Dedifferentiated amniotic fluid mesenchymal stem cell (primary cell): ENCODE results near the gene B3GAT2.
A peak's percentile ranks its signal among the peaks of the same experiment; 100 is the strongest.

Experiments
- DNase-seq: peaks from one replicate; pipeline ENCODE4 v3.0.0-alpha.2; 2016; ENCODE audit errors: extremely low spot score

The B3GAT2 gene

DNA sequence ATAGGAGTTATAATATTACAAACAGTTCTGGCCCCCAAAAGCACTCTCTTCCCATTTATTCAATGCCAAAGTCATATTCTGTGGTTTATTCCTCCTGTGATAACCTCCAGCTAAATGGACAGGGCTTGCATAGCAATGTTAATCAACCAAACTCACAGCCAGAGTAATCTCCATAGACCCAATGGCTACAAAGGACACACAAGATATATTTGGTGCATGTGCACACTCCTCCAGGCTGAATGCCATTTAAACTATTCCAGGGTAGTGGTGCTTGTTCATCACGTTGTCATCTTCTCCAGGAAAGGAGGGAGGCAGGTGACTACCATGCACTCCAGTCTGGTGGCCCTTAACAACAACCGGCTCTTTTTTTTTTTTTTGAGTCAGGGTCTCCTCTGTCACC, 56.8 kb downstream of the B3GAT2 start:
- DNase-seq, result no peak

DNA sequence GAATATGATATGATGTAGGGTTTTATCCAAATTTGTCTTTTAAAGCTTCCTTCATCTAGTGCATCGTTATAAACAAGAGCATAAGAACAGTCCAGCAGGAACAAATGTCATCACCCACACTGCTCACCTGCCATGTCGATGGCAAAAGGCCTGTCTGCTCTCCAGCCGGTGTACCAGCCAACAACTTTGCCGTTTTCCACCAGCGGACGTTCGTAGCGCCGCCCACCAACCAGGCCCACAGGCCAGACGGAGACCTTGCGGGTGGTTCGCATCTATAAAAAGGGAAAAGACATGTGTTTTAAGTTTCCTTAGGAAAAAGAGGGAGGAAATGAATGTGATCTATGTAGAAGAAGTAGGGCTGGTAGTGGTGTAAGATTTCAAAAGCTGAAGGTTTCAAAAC, 62.9 kb downstream of the B3GAT2 start:
- DNase-seq, result no peak

DNA sequence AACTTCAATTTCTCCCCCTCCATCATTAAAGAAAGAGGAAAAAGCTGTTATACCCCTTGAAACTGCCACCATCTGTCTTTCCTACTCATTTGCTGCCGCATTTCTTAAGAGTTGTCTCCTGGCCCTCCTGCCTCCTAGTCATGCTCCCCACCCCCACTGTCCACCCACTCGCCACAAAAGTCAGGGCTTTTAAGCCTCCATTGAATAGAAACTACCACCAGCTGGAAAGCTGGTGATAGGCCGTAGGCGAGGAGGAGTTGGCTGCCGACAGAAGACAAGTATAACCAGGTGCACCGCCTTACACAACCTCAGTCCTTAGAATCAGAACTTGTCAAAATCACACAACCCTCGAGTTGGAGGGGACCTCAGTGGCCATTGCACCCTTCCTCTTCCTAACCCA, 67.6 kb downstream of the B3GAT2 start:
- DNase-seq, result no peak

DNA sequence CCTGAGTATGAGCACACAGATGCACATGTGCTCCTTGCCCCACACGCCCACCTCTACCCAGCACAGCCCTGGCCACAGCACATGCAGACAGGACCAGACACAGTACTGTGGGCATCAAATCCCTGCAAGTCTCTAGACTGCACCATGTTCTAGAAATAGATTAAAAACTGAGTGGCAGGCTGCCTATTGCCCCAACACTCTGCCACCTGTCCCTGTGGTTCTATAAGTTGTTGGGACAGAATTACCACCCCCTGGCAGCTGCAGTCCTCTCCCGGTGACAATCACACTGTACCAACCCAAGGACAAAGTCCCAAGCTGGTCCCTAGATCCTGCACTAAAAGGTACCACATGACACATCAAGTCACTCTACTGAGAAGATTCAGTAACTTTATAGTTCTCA, 70.2 kb downstream of the B3GAT2 start:
- DNase-seq, result no peak

DNA sequence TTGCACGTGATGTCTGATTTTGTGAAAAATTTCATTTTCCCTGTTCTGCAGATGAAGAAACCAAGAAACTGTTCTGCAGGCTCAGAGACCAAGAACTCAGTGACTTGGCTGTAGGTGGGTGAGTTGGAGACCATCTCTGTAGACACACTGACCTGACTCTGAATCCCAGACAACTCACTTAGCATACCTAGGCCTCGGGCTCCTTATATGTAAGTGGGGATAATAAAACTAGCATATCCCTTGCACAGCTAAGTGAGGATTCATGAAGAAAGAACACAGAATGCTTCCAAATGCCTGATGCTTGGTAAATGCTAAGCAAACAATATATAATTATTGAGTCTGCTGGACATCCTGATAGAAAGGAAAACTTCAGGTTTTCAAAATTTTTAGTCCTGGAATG, 70.8 kb downstream of the B3GAT2 start:
- no peak for DNase-seq

DNA sequence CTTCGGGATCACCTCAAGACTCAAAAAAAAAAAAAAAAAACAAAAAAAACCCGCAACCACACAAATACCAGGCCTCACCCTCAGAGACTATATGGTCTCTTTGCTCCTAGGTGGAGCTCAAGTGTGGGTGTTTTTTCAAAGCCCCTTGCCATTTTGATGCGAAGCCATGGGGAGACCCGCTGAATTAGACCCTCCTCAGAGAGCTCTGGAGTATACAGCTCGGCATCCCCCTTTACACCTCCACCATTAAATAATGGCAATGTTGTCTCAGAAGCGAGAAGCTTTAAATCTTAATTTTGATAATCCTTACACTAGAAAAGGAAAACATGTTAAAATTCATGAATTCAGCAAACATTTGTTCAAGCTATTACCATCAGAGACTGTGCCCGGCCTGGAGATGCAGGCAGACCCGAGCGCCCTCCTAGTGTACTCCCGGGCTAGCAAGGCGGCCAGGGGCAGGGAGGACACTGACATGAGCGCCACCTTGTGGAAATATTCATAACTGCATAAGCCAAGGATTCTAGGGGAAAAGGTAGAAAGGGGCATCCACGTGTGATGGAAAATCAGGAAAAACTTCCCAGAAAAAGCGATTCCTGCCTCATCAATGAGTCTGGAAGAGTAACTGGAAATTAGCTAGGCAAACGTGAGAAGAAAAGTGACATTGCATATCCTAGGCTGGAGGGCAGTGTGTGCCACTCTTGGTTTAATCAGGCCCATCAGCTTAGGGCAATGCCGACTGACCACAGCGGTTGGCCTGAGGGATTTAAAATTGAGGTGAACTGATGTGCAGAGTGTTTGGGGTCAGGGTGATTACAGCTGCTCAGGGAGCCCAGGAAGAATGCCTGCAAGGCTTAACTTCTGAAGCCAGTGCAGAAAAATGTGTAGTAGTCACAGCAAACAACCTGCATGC, 72.5 kb downstream of the B3GAT2 start:
- DNase-seq, result peak; percentile 44

DNA sequence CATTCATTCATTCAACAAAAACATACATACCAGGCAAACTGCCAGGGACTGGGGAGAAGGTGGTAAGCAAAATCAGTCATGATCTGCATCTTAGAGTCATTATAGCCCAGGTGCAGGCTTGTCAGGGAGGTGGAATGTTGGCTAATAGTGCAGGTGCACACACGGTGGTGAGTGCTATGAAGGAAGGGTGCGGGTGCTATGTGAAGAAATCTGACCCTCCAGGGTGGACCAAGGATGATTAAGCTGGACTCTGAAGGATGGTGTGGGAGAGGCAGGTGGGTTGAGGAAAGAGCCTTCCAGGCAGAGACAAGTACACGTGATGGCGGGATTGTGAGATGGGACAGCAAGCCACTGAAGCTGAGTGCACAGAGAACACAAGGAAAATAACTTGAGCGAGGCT, 77.4 kb downstream of the B3GAT2 start:
- no peak for DNase-seq

DNA sequence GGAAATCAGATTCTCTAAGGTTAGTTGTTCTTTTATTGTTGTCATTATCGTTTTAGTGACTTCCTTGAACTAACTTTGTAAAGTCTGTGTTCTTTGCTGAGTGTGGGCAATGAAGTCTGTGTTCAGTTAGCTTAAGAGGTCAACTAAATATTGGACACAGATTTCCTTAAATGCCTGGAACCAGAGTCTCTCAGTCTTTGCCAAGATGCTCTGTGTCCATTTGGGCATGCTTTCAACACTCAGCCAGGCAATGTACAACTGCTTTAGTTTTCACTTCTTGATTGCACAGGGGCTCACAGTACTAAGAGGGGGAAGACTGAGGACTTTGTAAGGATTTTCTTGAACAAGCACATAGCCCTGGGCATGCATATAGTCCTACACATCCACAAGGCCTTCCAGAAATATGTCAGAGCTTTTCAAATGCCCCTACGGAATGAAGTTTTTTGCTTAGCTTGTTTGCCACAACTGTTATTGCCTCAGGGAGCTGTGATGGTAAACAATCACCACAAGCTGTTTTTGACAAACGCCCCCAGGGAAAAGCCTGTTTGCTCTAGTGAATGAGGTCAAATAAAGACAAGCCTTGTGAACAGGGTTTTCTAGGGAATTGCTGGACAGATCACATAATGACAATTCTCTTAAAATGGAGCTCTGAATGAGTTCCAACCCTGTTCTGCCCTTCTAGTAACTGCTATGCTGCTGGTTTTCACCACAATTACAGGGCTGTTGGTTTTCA, 82.5 kb downstream of the B3GAT2 start:
- no peak for DNase-seq

DNA sequence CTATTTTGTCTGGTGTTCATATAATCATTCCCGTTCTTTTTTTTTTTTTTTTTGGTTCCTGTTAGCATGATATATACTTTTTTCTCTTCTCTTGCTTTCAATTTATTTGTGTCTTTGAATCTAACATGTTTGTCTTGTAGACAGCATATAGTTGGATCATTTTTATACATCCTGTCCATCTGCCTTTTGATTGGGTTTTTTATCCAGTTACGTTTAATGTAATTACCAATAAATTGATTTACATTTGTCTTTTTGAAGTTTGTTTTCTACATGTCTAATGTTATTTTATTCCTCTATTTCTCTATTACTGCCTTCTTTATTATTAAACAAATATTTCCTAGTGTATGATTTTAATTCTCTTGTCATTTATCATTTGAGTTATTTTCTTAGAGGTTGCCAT, 84.4 kb downstream of the B3GAT2 start:
- DNase-seq, result no peak

DNA sequence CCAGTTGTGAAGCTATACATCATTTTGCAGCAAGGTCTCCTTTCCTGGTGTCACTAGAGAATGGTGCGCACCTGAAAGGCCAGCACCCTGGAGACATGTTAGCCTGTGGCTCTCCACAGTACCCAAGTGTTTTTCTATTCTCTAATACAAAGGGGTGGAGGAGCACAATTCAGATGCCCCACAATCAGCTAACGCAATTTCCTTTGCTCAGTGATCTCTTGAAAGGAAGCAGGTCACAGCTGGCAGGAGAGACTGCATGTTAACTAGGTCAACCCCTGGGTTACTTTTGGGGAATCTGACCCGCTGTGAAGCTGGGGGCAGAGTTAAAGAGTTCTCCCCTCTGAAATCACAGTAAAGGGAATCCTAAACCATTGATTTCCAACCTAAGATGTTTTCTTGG, 92.5 kb downstream of the B3GAT2 start:
- no peak for DNase-seq

DNA sequence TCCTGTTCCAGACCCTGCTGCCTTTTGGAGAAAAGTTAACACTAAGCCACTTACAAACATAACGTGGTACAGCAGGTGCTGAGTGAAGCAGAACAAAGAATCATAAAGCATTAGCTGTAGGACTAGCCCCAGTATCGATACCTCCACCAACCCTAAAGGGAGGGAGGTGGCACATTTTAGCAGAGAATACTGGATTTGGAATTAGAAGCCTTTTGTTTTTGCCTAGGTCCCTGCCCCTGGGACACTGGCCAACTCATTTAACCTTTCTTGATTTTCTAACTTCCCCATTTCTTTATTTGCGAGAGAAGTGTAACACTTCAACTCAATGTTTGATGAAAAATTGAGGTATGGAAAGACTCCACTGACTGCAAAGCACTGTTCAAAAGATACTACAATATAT, 93.5 kb downstream of the B3GAT2 start:
- DNase-seq, result no peak

DNA sequence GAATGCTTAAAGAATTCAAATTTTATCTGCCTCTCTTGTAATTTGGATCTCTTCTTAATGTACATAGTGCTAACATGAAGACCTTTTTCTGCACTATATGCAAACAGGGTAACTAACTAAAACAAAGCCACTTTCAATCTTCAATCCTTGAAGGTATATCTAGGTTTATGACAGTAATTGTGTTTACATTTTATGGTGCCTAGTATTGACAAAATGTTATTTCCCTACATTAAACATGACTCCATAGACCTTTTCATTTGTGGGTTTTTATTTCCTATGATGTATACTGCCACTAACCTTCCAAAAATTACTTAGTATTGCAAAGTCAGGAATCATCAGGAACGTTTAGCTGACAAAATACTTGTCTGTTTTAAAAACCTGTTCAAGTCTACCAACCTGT, 95.9 kb downstream of the B3GAT2 start:
- no peak for DNase-seq

DNA sequence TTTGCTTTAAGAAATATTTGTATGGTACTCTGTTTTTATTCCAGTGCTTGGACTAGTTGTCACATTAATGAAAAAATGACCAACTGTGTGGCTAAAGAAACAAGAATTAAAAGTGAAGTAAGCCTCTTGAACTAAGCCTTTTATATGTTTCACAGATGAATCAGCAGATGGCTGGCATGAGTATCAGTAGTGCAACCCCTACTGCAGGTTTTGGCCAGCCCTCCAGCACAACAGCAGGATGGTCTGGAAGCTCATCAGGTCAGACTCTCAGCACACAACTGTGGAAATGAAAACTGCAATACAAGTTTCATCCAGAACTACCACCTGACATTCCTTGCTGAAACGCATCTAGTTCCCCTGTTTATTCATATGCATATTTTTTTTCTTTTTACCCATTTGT, 96.8 kb downstream of the B3GAT2 start:
- DNase-seq, result no peak

DNA sequence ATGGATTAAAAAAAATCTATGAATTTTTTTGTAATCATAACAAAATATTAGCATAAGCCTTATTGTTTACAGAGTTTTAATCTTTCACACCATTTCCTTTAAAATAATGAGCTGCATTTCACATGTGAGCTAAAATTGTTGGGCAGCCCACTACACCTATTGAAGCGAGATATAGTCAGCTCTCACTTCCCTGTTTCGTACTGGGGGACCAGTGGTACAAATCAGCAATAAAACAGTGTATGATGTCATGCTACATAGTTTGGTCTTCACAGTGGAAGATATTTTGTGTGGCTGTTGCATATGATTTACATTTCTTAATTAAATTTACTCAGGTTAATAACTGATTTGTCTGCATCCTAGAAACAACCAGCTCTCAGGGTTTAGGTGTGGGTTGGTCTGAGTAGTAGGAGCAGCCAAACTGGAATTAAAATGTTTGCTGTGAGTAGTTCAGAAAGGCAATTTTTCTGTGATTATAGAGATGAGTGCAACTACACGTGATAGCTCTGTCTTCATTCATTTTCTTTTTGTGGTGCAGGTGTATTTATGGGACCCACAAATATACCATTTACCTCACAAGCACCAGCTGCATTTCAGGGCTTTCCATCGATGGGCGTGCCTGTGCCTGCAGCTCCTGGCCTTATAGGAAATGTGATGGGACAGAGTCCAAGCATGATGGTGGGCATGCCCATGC, 99.3 kb downstream of the B3GAT2 start:
- DNase-seq, result no peak

DNA sequence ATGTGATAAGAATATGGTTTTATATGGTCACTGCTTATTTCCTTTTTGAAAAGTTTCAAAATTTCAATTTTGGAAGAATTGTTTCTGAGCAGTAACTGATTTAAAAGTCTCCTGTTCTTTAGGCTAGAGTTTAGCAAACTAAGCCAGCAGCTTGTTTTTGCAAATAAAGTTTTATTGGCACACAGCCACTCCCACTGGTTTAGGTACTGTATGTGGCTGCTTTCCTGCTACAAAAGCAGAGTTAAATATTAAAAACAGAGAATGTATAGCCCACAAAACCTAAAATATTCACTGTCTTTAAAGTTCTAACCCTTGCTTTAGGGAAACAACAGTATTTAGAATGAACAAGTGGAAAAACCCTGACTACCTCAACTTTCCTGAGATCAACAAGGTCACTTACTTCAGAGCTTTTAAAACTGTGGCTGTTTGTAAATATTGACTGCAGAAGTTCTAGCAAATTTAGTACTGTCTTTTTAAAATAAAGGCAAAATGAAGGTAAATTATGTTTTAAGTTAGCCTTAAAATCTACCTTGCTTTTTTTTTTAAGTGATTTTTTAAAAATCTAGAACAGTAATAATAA, 104.1 kb downstream of the B3GAT2 start:
- DNase-seq, result no peak

DNA sequence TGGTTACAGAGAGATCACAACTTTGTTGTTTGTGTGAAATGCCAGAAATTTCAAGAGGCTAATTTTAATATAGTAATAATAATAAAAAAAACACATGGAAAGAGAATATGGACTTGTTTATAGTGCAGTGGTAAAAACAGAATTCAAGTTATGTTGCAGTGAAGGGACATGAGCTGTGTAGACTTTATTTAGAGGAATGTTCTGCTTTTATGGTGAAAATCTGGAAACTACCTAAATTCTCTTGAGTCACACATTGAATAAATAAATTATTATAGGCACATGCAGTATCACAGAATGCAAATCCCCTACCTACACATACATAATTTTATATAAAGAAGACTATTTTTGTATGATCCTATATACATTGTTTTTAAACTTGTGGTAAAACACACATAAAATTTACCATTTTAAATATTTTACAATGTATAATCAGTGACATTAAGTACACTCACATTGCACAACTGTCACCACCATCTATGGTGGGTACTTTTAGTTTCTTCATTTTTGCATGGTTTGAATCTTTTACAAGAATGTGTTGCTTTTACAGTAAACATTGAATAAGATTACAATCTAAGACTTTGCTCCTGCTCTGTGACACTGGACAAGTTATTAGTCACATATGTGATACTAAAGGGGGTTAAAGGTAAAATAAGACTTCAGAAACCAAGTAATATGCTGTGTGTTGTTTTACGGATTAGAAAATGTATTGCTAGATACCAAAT, 107.4 kb downstream of the B3GAT2 start:
- DNase-seq, result no peak

DNA sequence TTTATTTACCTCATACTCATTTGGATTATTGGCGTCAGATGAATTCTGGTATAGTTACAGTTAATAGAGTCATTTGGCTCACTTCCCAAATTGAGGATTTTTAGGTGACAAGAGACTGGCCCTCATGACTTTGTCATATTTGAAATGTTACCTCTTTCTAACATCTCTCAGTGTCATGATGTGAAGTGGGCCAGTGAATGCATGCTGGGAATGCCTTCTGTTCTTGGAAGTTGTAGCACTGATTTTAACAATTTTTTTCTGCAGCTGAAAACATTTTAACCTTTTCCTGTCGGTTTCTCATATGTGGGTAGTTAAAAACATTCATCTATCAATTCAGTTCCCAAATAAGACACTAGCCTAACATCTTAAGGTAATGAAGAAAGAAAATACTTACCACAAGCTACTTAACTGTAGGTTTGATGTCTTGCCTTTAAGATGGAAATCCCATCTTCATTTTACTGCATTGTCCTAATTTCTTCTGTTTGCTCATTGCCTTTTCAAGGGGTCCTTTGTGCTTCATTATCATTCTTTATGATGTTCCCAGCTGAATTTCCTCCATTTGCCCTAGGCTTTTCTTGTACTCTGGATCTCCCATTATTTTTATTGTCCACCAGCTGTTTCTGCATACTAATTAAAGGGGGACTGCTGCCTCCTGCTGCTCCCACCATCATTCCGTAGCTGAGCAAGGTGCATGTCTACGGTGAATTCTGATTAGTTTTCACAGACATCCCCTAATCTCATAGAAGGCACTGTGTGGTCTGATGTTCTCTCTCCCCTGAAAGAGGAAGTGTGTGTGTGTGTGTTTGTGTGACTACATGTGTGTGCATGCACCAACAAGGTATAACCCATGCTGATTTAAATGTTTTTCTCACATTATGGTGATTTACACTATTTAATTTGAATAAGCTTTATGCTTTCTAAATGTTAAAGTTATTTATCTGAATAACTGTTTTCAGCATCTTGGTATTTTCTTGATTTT, 109.5 kb downstream of the B3GAT2 start:
- no peak for DNase-seq

DNA sequence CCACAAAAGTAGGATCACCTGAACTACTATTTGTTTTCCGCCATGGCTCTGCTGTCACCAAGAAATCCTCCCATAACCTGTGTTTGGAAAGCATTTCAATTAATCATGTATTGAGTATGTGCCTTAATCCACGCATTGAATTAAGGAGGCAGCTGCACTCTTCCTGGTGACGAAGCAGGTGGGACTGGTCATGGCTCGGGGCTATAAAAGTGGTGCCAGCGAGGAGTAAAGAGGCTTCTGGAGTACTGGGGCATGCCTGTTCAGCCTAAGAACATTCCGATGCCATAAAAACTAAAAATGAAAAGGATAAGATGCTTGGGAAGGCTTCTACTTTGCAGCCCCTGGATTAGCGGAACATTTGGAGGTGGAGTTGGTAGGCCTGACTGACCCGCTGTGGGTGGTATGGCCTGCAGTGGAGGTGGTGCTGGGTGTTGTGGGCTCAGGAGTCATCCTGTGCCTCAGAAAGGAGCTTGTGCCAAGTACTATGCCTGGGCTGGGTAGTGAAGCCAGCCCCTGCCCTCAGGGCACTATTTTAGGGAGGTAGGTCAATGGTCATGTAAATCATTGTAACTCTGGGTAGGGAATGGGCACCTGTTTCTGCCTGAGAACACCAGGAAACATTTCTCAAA, 110.5 kb downstream of the B3GAT2 start:
- no peak for DNase-seq

DNA sequence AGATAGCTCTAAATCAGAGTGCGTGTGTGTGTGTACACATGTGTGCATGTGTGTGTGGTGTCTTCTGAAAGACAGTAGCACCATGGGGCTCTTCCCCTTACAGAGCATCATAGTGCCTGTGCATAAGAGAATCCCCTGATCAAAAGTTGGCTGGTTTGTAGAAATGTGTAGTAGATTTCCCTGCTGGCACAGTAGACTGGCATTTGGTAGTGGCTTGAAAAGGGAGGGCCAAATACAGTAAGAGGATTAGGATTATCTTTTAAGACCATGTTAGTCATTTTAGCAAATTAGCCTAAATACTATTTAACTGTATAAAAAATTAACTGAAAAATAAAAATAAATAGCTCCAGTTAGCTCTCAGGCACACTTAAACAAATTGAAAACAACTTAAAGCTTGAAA, 112.6 kb downstream of the B3GAT2 start:
- DNase-seq, result no peak

DNA sequence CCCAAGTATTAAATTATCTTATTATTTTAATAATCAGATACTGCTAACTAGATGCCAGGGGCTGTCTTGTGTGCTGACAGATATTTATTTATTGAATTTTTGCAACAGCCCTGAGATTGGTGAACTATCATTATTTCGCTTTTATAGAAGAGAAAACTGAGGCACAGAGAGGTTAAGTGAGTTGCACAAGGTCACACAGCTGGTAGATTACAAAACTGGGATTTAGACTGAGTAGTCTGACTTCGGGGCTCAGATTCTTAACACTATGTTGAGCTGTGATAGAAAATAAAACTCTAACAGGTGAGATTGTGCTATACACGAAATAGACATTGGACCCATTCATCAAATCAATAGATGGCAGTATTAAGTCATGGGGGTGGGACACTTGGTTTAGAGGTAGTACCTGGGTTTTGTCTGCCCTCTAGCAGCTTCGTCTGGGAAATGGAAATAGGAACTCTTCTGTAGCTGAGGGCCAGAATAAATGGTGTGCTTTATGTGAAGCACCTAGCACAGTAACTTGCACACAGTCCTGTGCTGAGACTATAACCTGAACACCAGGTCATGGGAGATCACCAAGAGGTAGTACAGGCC, 113.4 kb downstream of the B3GAT2 start:
- no peak for DNase-seq
